ENCODE data around the gene CDKAL1. TPM values are rescaled to one million over a fixed set of nuclear protein-coding genes. Genes with fewer than 3 reads are reported as not detected.

The CDKAL1 gene
- total and polyA plus RNA-seq, 2 of the 8 experiments (the other 6 are each of a cell fraction or from before 2014, with no cell fraction given) = 8.4 to 24.6 TPM

DNA sequence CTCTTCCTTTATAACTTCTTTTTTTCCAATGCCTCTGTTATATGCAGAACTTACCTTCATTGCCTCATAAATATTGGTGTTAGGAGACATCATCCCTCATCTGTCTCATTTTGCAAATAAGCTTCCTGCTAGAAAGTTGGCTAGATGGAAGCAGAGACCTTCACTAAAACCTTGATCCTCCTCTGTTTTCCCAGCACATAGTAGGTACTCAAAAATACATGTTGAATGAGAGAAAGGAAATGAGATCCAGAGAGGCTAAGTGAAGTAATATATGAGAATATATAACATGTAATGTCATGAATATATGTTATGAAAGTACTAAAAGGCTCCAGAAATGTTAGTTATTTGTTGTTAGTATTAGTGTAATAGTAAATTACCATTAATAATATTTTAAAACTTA lies 91.9 kb downstream of the CDKAL1 start:
- no peak overlapping the region for H4K91ac ChIP-seq (replicated peaks; ENCODE audit: insufficient read length, low read length)
- H3K23me2 ChIP-seq (ENCODE audit: low read depth, low read length) = no peaks in the 10 kb centered on the region
- H3K27me3 ChIP-seq (replicated peaks in 1 of 4; ENCODE audit: control insufficient read depth in 3 of 4, extremely low read depth in 1 of 4, insufficient read depth in 3 of 4, low read length in 3 of 4) = no peaks in the 10 kb centered on the region
- no peak overlapping the region for H3K23ac ChIP-seq (ENCODE audit: insufficient read length)
- no peak for DNase-seq (ENCODE audit: low read depth in 1 of 2, low spot score in 2 of 2)
- no peak overlapping the region for H2BK12ac ChIP-seq (ENCODE audit: low read depth, low read length)
- CTCF ChIA-PET (ENCODE audit: partially characterized antibody) = no interaction called here
- no peak overlapping the region for H2AK5ac ChIP-seq (ENCODE audit: low read depth, low read length)
- H4K8ac ChIP-seq (ENCODE audit: extremely low read depth, insufficient read depth, low read length) = no peak overlapping the region
- no peak overlapping the region for H2BK5ac ChIP-seq (ENCODE audit: low read depth, low read length)
- H4K20me1 ChIP-seq (replicated peaks in 1 of 2; ENCODE audit: control insufficient read depth in 1 of 2, insufficient read depth in 2 of 2, low read length in 2 of 2) = no peaks in the 10 kb centered on the region
- H3K27ac ChIP-seq (ENCODE audit: low read depth, low read length) = no peak overlapping the region
- no peaks in the 10 kb centered on the region; the same call in 1 of the 2 replicates for H3K79me1 ChIP-seq (ENCODE audit: low read depth, low read length)
- no peak overlapping the region for H3K4me3 ChIP-seq (ENCODE audit: extremely low read depth in 1 of 4, insufficient read depth in 2 of 4, low read depth in 3 of 4, low read length in 4 of 4)
- H4K5ac ChIP-seq (ENCODE audit: insufficient read length, low read depth, low read length) = no peak overlapping the region
- no peaks in the 10 kb centered on the region for H3K9me3 ChIP-seq (ENCODE audit: insufficient read depth in 2 of 2, low read depth in 1 of 2, low read length in 1 of 2)
- FAIRE-seq = no peak
- H3K14ac ChIP-seq (ENCODE audit: insufficient read length) = no peak overlapping the region
- H2BK15ac ChIP-seq (ENCODE audit: low read length) = no peak overlapping the region
- no peak overlapping the region for H3K56ac ChIP-seq (replicated peaks; ENCODE audit: insufficient read length, low read depth, low read length)
- no peaks in the 10 kb centered on the region for H3K36me3 ChIP-seq (ENCODE audit: control insufficient read depth in 2 of 4, insufficient read depth in 4 of 4, low read length in 3 of 4)
- H3K18ac ChIP-seq (ENCODE audit: extremely low read depth, low read length) = no peak overlapping the region
- no peak overlapping the region for H3K4ac ChIP-seq (replicated peaks; ENCODE audit: insufficient read length, low read depth, low read length)
- no peak overlapping the region for H3K4me2 ChIP-seq (ENCODE audit: insufficient read depth in 1 of 2, low read depth in 2 of 2, low read length in 2 of 2)
- no peak overlapping the region for H3K9ac ChIP-seq (replicated peaks in 1 of 4; ENCODE audit: extremely low read depth in 1 of 4, low read depth in 3 of 4, low read length in 3 of 4)
- POLR2A ChIA-PET (ENCODE audit: partially characterized antibody) = no interaction called here
- no peak overlapping the region for H2AFZ ChIP-seq (ENCODE audit: low read length)
- H2BK120ac ChIP-seq (replicated peaks; ENCODE audit: low read depth, low read length) = no peak overlapping the region
- H2BK20ac ChIP-seq (ENCODE audit: low read length) = no peak overlapping the region
- no peaks in the 10 kb centered on the region; a peak in 2 of 4 replicates for H3K79me2 ChIP-seq (ENCODE audit: control insufficient read depth in 1 of 2, insufficient read depth in 2 of 2, low read length in 2 of 2)
- peaks cover 3 to 20% (median 12%) of the 10 kb centered on the region in 4 experiments; a peak in 6 of 7 replicates for H3K4me1 ChIP-seq (replicated peaks in 1 of 4; ENCODE audit: control insufficient read depth in 3 of 4, insufficient read depth in 4 of 4, low read length in 3 of 4)
- no peak for TF ChIP-seq CEBPB (IDR thresholded peaks at IDR 0.05; ENCODE audit: low read depth, low read length)
- TF ChIP-seq ZNF274 (IDR thresholded peaks at IDR 0.05; ENCODE audit: borderline replicate concordance, extremely low read depth, low read length) = no peak
- no peak for TF ChIP-seq RAD21 (IDR thresholded peaks at IDR 0.05 in 1 of 2, conservative IDR thresholded peaks at IDR 0.05 in 1 of 2; ENCODE audit: low read depth in 2 of 2, low read length in 2 of 2)
- TF ChIP-seq, protein P1, sequence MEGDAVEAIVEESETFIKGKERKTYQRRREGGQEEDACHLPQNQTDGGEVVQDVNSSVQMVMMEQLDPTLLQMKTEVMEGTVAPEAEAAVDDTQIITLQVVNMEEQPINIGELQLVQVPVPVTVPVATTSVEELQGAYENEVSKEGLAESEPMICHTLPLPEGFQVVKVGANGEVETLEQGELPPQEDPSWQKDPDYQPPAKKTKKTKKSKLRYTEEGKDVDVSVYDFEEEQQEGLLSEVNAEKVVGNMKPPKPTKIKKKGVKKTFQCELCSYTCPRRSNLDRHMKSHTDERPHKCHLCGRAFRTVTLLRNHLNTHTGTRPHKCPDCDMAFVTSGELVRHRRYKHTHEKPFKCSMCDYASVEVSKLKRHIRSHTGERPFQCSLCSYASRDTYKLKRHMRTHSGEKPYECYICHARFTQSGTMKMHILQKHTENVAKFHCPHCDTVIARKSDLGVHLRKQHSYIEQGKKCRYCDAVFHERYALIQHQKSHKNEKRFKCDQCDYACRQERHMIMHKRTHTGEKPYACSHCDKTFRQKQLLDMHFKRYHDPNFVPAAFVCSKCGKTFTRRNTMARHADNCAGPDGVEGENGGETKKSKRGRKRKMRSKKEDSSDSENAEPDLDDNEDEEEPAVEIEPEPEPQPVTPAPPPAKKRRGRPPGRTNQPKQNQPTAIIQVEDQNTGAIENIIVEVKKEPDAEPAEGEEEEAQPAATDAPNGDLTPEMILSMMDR (IDR thresholded peaks at IDR 0.05; ENCODE audit: control extremely low read depth in 1 of 3, insufficient read depth in 1 of 3, low read depth in 1 of 3, low read length in 3 of 3) = no peak
- TF ChIP-seq, protein P2, sequence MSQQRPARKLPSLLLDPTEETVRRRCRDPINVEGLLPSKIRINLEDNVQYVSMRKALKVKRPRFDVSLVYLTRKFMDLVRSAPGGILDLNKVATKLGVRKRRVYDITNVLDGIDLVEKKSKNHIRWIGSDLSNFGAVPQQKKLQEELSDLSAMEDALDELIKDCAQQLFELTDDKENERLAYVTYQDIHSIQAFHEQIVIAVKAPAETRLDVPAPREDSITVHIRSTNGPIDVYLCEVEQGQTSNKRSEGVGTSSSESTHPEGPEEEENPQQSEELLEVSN (IDR thresholded peaks at IDR 0.05) = no peak
- no peak for TF ChIP-seq JUN (IDR thresholded peaks at IDR 0.05; ENCODE audit: low read depth, low read length)
- TF ChIP-seq BRCA1 (IDR thresholded peaks at IDR 0.05; ENCODE audit: low read depth, low read length) = no peak
- no peak for TF ChIP-seq TAF1 (IDR thresholded peaks at IDR 0.05; ENCODE audit: low read depth, low read length)
- no peak for TF ChIP-seq KDM4A (IDR thresholded peaks at IDR 0.05; ENCODE audit: low read depth, low read length, severe bottlenecking)
- TF ChIP-seq TAF7 (optimal IDR thresholded peaks at IDR 0.05; ENCODE audit: borderline replicate concordance, low read depth, low read length) = no peak
- TF ChIP-seq PHF8 (conservative IDR thresholded peaks at IDR 0.05; ENCODE audit: low read depth, low read length) = no peak
- TF ChIP-seq SP4 (IDR thresholded peaks at IDR 0.05; ENCODE audit: low read length) = no peak
- no peak for TF ChIP-seq TBP (IDR thresholded peaks at IDR 0.05; ENCODE audit: low read depth, low read length)

Measured in H1 (cell line).